ENCODE results near the gene PRSS50.

PRSS50 gene

DNA sequence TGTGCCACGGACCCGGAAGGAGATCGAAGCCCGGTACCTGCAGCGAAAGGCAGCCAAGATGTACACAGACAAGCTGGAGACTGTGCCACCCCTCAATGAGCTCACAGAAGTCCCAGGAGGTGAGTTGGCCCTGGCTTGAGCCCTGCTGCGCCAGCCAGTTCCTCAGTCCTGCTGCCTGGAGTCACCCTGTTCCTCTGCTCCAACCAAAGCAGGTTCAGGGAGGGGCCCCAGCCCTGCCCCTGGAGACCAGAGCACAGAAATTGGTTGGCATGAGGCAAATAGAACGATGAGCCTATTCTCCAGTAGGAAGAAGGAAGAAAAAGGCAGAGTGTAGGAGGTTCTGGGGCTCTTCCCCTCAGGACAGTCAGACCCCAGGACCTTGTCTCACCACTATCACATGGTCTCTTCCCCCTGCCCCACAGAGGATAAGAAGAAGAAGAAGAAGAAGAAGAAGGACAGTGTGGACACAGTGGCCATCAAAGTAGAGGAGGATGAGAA, 8.5 kb downstream of the PRSS50 start:
- Histone ChIP-seq H3K79me2 (ENCODE audit: low read length) (no peaks in the 10 kb centered on the region), H2AFZ (ENCODE audit: low read length) (no peak overlapping the region), H3K9me3 (replicated peaks; ENCODE audit: insufficient read depth, low read length) (no peaks in the 10 kb centered on the region), H3K27me3 (replicated peaks; ENCODE audit: insufficient read depth, low read length) (no peaks in the 10 kb centered on the region; the same call in 1 of the 2 replicates), H3K4me1 (ENCODE audit: low read length) (no peaks in the 10 kb centered on the region), H3K4me2 (ENCODE audit: low read depth, low read length) (no peak overlapping the region), H3K9me2 (replicated peaks; ENCODE audit: insufficient read depth, low read length) (no peaks in the 10 kb centered on the region), H3K4me3 (ENCODE audit: low read length) (no peak overlapping the region), H3K36me3 (replicated peaks; ENCODE audit: insufficient read depth, low read length) (no peaks in the 10 kb centered on the region), H4K20me1 (ENCODE audit: insufficient read depth, low read length) (no peaks in the 10 kb centered on the region), H3K27ac (ENCODE audit: low read length) (no peak overlapping the region), H3K9ac (ENCODE audit: low read length) (no peak overlapping the region), H3F3A (ENCODE audit: insufficient read depth, low read length) (no peaks in the 10 kb centered on the region)
- DNase-seq = no peak
- TF ChIP-seq EZH2phosphoT487 (IDR thresholded peaks at IDR 0.05; ENCODE audit: low read length) (no peak), EZH2 (optimal IDR thresholded peaks at IDR 0.05; ENCODE audit: low read depth, low read length) (no peak)
- TF ChIP-seq, protein P1, sequence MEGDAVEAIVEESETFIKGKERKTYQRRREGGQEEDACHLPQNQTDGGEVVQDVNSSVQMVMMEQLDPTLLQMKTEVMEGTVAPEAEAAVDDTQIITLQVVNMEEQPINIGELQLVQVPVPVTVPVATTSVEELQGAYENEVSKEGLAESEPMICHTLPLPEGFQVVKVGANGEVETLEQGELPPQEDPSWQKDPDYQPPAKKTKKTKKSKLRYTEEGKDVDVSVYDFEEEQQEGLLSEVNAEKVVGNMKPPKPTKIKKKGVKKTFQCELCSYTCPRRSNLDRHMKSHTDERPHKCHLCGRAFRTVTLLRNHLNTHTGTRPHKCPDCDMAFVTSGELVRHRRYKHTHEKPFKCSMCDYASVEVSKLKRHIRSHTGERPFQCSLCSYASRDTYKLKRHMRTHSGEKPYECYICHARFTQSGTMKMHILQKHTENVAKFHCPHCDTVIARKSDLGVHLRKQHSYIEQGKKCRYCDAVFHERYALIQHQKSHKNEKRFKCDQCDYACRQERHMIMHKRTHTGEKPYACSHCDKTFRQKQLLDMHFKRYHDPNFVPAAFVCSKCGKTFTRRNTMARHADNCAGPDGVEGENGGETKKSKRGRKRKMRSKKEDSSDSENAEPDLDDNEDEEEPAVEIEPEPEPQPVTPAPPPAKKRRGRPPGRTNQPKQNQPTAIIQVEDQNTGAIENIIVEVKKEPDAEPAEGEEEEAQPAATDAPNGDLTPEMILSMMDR (IDR thresholded peaks at IDR 0.05; ENCODE audit: low read length) = no peak

DNA sequence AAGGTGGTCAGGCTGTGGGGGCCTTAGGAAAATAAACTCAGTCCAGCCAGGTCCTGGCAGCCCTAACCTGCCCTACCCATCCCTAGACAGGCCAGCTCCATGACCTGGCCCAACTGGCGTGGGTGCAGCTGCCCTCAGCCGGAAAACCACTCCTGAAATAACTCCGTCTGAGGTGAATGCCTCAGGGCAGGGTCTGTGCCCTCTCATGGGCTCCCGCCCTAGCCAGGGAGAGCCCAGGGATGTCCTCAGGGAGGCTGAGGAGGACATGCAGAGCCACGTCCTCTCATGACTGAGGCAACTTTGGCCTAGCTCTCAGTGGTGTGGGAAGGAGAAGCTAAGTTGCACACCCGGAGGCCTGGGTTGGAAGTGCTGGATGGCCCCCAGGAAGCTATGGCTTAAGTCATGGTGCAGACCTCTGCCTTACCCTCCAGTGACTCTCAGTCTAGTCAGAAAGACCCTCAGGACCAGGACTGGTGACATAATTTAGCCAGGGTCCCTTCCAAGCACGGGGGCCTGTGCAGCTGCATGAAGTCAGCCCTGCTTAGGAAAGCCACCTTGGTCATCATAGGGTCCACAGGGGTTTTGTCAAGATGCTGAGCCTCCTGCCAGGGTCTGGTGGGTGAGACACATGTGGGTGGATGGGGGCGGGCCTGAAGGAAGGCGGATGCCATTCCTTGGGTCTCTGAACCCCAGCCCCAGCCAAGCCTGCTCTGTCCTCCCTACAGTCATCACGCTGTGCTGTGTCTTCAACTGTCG, 9.1 kb downstream of the PRSS50 start:
- no peaks in the 10 kb centered on the region for H4K20me1 ChIP-seq (ENCODE audit: insufficient read depth, low read length)
- H3K4me2 ChIP-seq (ENCODE audit: low read depth, low read length) = no peak overlapping the region
- no peaks in the 10 kb centered on the region for H3F3A ChIP-seq (ENCODE audit: insufficient read depth, low read length)
- H3K9me3 ChIP-seq (replicated peaks; ENCODE audit: insufficient read depth, low read length) = no peaks in the 10 kb centered on the region
- DNase-seq = no peak
- no peak overlapping the region for H3K9ac ChIP-seq (ENCODE audit: low read length)
- H3K27me3 ChIP-seq (replicated peaks; ENCODE audit: insufficient read depth, low read length) = no peaks in the 10 kb centered on the region; the same call in 1 of the 2 replicates
- TF ChIP-seq EZH2 (optimal IDR thresholded peaks at IDR 0.05; ENCODE audit: low read depth, low read length) (no peak), EZH2phosphoT487 (IDR thresholded peaks at IDR 0.05; ENCODE audit: low read length) (no peak)
- TF ChIP-seq, protein P1 (IDR thresholded peaks at IDR 0.05; ENCODE audit: low read length) = no peak
- H2AFZ ChIP-seq (ENCODE audit: low read length) = no peak overlapping the region
- no peak overlapping the region for H3K27ac ChIP-seq (ENCODE audit: low read length)
- no peaks in the 10 kb centered on the region for H3K4me1 ChIP-seq (ENCODE audit: low read length)
- H3K9me2 ChIP-seq (replicated peaks; ENCODE audit: insufficient read depth, low read length) = no peaks in the 10 kb centered on the region
- H3K4me3 ChIP-seq (ENCODE audit: low read length) = no peak overlapping the region
- H3K36me3 ChIP-seq (replicated peaks; ENCODE audit: insufficient read depth, low read length) = no peaks in the 10 kb centered on the region
- H3K79me2 ChIP-seq (ENCODE audit: low read length) = no peaks in the 10 kb centered on the region

- no peaks in the 10 kb centered on the region for H3K4me1 ChIP-seq (ENCODE audit: low read length)
- no peaks in the 10 kb centered on the region for H3K9me3 ChIP-seq (replicated peaks; ENCODE audit: insufficient read depth, low read length)
Observed at GRCh38 chr3:46707601-46708011, 10.1 kb downstream of the PRSS50 start.

More at GRCh38 chr3:46707601-46708011, 10.1 kb downstream of the PRSS50 start:
- DNase-seq = no peak
- Histone ChIP-seq H3K9me2 (replicated peaks; ENCODE audit: insufficient read depth, low read length) (no peaks in the 10 kb centered on the region), H2AFZ (ENCODE audit: low read length) (no peak overlapping the region), H3K27me3 (replicated peaks; ENCODE audit: insufficient read depth, low read length) (no peaks in the 10 kb centered on the region; the same call in 1 of the 2 replicates), H3F3A (ENCODE audit: insufficient read depth, low read length) (no peaks in the 10 kb centered on the region), H3K4me3 (ENCODE audit: low read length) (no peak overlapping the region), H3K9ac (ENCODE audit: low read length) (no peak overlapping the region), H3K27ac (ENCODE audit: low read length) (no peak overlapping the region), H3K4me2 (ENCODE audit: low read depth, low read length) (no peak overlapping the region), H3K79me2 (ENCODE audit: low read length) (no peaks in the 10 kb centered on the region), H4K20me1 (ENCODE audit: insufficient read depth, low read length) (no peaks in the 10 kb centered on the region), H3K36me3 (replicated peaks; ENCODE audit: insufficient read depth, low read length) (no peaks in the 10 kb centered on the region)
- no peak for TF ChIP-seq EZH2 (optimal IDR thresholded peaks at IDR 0.05; ENCODE audit: low read depth, low read length)
- TF ChIP-seq, protein P1 (IDR thresholded peaks at IDR 0.05; ENCODE audit: low read length) = no peak
- no peak for TF ChIP-seq EZH2phosphoT487 (IDR thresholded peaks at IDR 0.05; ENCODE audit: low read length)
